ENCODE measurements around the gene ZNF646. TPM values are rescaled to one million over a fixed set of nuclear protein-coding genes. Genes with fewer than 3 reads are reported as not detected.

The ZNF646 gene
- total and polyA plus RNA-seq, 2 donors (not counting 3 experiments of a cell fraction or from before 2014, with no cell fraction given) = 4.1 to 15.9 TPM

DNA sequence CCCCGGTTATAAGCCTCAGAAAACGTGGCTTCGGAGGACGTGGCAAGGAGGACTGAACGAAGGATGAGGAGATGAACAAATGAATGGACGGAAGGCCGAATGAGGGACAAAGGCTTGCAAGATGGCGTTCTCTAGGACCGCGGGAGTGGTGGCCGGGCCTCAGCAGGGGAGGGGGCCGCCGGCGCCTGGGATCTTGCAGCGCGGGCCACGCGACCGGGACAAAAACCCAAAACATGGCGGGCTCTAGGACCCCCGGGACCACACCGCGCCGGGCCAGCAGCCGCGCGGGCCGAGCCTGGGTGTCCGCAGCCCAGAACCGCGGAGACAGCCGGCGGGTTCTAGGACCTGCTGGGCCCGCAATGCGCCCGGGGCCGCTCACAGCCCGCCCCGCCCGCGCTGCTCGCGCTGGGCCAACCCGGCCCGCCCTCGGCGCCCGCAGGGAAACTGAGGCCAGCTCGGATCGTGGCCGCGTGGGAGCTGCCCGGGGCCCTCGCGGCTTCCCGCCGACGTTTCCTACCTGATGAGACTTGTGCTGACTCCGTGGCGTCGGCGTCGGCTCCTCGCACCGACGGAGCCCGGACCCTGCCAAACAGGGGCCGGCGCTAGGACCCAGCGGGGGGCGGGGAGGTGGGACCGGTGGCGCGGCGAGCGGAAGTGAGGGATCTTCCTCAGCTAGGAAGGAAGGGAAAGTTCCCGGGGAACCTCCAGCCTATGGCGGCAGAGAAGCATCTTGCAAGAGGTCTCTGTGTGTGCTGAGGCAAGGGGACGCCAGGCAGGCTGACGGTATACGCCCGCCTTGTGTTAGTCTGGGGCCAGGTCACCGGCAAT, 866 bp upstream of the ZNF646 start:
- intact Hi-C loops (cut with micrococcal nuclease) (loop anchor here (2.0 to 10.0 kb wide), 2 partner anchors 15 to 791 kb away; no protein-coding TSS in a partner anchor), dilution Hi-C loops (cut with MboI; ENCODE audit: extremely low pct_ligation_motif_present, low sequenced_read_pairs) (no loop called here)
- peaks cover 3 to 15% of the 10 kb centered on the region in 2 experiments for H3K36me3 ChIP-seq (ENCODE audit: control insufficient read depth in 2 of 2, extremely low read depth in 1 of 2, insufficient read depth in 2 of 2, low read length in 2 of 2)

DNA sequence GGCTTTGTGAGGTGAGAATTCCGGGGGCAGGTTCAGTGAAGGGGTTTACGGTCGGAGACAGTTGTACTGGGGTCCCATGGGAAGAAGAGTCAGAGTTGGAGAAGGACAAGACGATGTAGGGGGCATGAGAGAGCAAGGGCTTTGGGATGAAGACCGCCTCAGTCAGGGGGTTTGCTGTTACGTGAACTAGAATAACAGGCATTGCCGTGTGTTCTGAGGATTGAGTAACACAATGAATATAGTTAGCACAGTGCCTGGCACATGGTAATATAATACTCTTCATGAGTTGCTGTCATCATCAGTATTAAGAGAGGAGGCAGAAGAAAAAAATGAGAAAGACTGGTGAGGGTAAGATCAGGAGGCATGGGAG, 577 bp downstream of the ZNF646 start:
- no peaks in the 10 kb centered on the region for H3K9me1 ChIP-seq (replicated peaks; ENCODE audit: control insufficient read depth, extremely low read depth, insufficient read depth, low read length)
- peaks cover 48% of the 10 kb centered on the region for H3K79me2 ChIP-seq (ENCODE audit: control insufficient read depth, insufficient read depth, low read length)
- no TSS peak for BruUV-seq (replicated peaks)
- peak overlapping the region; percentile 51 for H2AFZ ChIP-seq (ENCODE audit: low read depth, low read length)
- no peaks in the 10 kb centered on the region for H3K9me3 ChIP-seq (replicated peaks; ENCODE audit: control insufficient read depth, insufficient read depth, low read length)
- peaks cover 3 to 28% of the 10 kb centered on the region in 2 experiments for H3K36me3 ChIP-seq (ENCODE audit: control insufficient read depth in 2 of 2, extremely low read depth in 1 of 2, insufficient read depth in 2 of 2, low read length in 2 of 2)
- DNase-seq (ENCODE audit: low read depth, low spot score) = no peak
- FAIRE-seq = no peak
- peak overlapping the region; percentile 86 for H3K27ac ChIP-seq (ENCODE audit: insufficient read depth, low read depth, low read length)
- peak overlapping the region; percentile 88 for H3K4me2 ChIP-seq (ENCODE audit: insufficient read depth, low read length)
- CTCF ChIA-PET = interaction anchor here (1.2 to 2.3 kb wide), 6 partner anchors 9 to 368 kb away, joined by 3 to 22 read pairs (median 6); partner anchors contain the start of genes HSD3B7 and ZNF843
- no peaks in the 10 kb centered on the region for H3K27me3 ChIP-seq (ENCODE audit: control insufficient read depth in 2 of 2, insufficient read depth in 2 of 2, low read length in 2 of 2)
- dilution Hi-C loops (cut with MboI; ENCODE audit: extremely low pct_ligation_motif_present, low sequenced_read_pairs) = no loop called here
- TF ChIP-seq GATA2 (IDR thresholded peaks at IDR 0.05; ENCODE audit: insufficient read depth, insufficient read length, low read depth, low read length) (no peak), EZH2 (IDR thresholded peaks at IDR 0.05; ENCODE audit: borderline replicate concordance, low read depth, low read length, severe bottlenecking) (no peak), POLR2A (IDR thresholded peaks at IDR 0.05; ENCODE audit: low read depth, low read length) (no peak), POLR2AphosphoS5 (IDR thresholded peaks at IDR 0.05; ENCODE audit: insufficient read depth, low read depth, low read length) (no peak), JUN (IDR thresholded peaks at IDR 0.05; ENCODE audit: borderline replicate concordance, insufficient read depth, insufficient read length, low read depth) (no peak), FOS (IDR thresholded peaks at IDR 0.05; ENCODE audit: borderline replicate concordance, insufficient read depth, low read length) (no peak), MYC (IDR thresholded peaks at IDR 0.05; ENCODE audit: low read depth, low read length) (no peak)
- TF ChIP-seq, protein P1, sequence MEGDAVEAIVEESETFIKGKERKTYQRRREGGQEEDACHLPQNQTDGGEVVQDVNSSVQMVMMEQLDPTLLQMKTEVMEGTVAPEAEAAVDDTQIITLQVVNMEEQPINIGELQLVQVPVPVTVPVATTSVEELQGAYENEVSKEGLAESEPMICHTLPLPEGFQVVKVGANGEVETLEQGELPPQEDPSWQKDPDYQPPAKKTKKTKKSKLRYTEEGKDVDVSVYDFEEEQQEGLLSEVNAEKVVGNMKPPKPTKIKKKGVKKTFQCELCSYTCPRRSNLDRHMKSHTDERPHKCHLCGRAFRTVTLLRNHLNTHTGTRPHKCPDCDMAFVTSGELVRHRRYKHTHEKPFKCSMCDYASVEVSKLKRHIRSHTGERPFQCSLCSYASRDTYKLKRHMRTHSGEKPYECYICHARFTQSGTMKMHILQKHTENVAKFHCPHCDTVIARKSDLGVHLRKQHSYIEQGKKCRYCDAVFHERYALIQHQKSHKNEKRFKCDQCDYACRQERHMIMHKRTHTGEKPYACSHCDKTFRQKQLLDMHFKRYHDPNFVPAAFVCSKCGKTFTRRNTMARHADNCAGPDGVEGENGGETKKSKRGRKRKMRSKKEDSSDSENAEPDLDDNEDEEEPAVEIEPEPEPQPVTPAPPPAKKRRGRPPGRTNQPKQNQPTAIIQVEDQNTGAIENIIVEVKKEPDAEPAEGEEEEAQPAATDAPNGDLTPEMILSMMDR (IDR thresholded peaks at IDR 0.05; ENCODE audit: extremely low read depth in 1 of 2, insufficient read depth in 1 of 2, low read depth in 1 of 2, low read length in 2 of 2) = no peak
- TF ChIP-seq, protein P2, sequence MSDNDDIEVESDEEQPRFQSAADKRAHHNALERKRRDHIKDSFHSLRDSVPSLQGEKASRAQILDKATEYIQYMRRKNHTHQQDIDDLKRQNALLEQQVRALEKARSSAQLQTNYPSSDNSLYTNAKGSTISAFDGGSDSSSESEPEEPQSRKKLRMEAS (IDR thresholded peaks at IDR 0.05; ENCODE audit: insufficient read depth, insufficient read length) = no peak
- peaks cover 14% of the 10 kb centered on the region for H3K4me1 ChIP-seq (ENCODE audit: control insufficient read depth, extremely low read depth, insufficient read depth, low read length)
- intact Hi-C loops (cut with micrococcal nuclease) = loop anchor here (1.0 to 10.0 kb wide), 10 partner anchors 20 to 790 kb away; partner anchors contain the start of genes ARMC5, FUS, HSD3B7 and KAT8
- H4K20me1 ChIP-seq (replicated peaks; ENCODE audit: control insufficient read depth, extremely low read depth, insufficient read depth, low read length) = no peaks in the 10 kb centered on the region
- peak overlapping the region; percentile 97 for H3K9ac ChIP-seq (replicated peaks; ENCODE audit: extremely low read depth, insufficient read depth, low read length)
- POLR2A ChIA-PET = interaction anchor here (0.9 to 1.8 kb wide), 4 partner anchors 9 to 105 kb away, joined by 5 to 9 read pairs (median 6); partner anchors contain the start of genes FUS and STX4
- peak overlapping the region; percentile 61 to 87 (median 87) for H3K4me3 ChIP-seq (replicated peaks in 1 of 3; ENCODE audit: insufficient read depth in 1 of 3, low read depth in 1 of 3, low read length in 3 of 3)

More for the DNA sequence above, 866 bp upstream of the ZNF646 start:
- Histone ChIP-seq H3K9me1 (replicated peaks; ENCODE audit: control insufficient read depth, extremely low read depth, insufficient read depth, low read length) (no peaks in the 10 kb centered on the region), H3K9ac (replicated peaks; ENCODE audit: extremely low read depth, insufficient read depth, low read length) (peak overlapping the region; percentile 97), H3K27me3 (ENCODE audit: control insufficient read depth in 2 of 2, insufficient read depth in 2 of 2, low read length in 2 of 2) (no peaks in the 10 kb centered on the region), H3K79me2 (ENCODE audit: control insufficient read depth, insufficient read depth, low read length) (peaks cover 51% of the 10 kb centered on the region), H3K4me2 (ENCODE audit: insufficient read depth, low read length) (peak overlapping the region; percentile 93), H4K20me1 (replicated peaks; ENCODE audit: control insufficient read depth, extremely low read depth, insufficient read depth, low read length) (no peaks in the 10 kb centered on the region), H3K9me3 (replicated peaks; ENCODE audit: control insufficient read depth, insufficient read depth, low read length) (no peaks in the 10 kb centered on the region), H3K4me3 (replicated peaks in 1 of 3; ENCODE audit: insufficient read depth in 1 of 3, low read depth in 1 of 3, low read length in 3 of 3) (peak overlapping the region; percentile 68 to 87 (median 87)), H2AFZ (ENCODE audit: low read depth, low read length) (peak overlapping the region; percentile 70), H3K4me1 (ENCODE audit: control insufficient read depth, extremely low read depth, insufficient read depth, low read length) (peaks cover 14% of the 10 kb centered on the region), H3K27ac (ENCODE audit: insufficient read depth, low read depth, low read length) (peak overlapping the region; percentile 86)
- DNase-seq (ENCODE audit: low read depth, low spot score) (peak; percentile 91), FAIRE-seq (peak; percentile 82)
- ChIA-PET CTCF (interaction anchor here (0.6 to 2.3 kb wide), 13 partner anchors 8 to 796 kb away, joined by 3 to 22 read pairs (median 4); partner anchors contain the start of genes HSD3B7, VKORC1 and ZNF843), POLR2A (interaction anchor here (0.9 to 1.8 kb wide), 4 partner anchors 11 to 107 kb away, joined by 5 to 9 read pairs (median 6); partner anchors contain the start of genes FUS and STX4)
- no TSS peak for BruUV-seq (replicated peaks)
- TF ChIP-seq GATA2 (IDR thresholded peaks at IDR 0.05; ENCODE audit: insufficient read depth, insufficient read length, low read depth, low read length) (no peak), POLR2AphosphoS5 (IDR thresholded peaks at IDR 0.05; ENCODE audit: insufficient read depth, low read depth, low read length) (peak; percentile 71)

All from endothelial cell of umbilical vein (primary cell).